Activated T-helper 2 cell treated with anti-CD3 and anti-CD28 coated beads, Interferon-gamma antibody, Interleukin-2, Interleukin-4, amounts not matched to agents 10 μg/mL and 5 μg/mL and 100 μg/mL, durations not matched to agents 14 hours and 24 hours and 36 hours (primary cell): ENCODE measurements around the gene TEKT1. TPM values are rescaled to one million over a fixed set of nuclear protein-coding genes. Genes with fewer than 3 reads are reported as not detected.
"Not testable (repeated sequence)": the region's sequence is repeated elsewhere in the genome, so short reads cannot be mapped to it uniquely, and the experiment has no call there.

Experiments used
- DNase-seq: peaks from one replicate; pipeline ENCODE4 v3.0.0; 2021; ENCODE audit warnings: low spot score
- H3K27ac Mint-ChIP-seq: one replicate; pipeline ENCODE4 v1.8.0; 2021; ENCODE audit warnings: mixed read lengths
- H3K27me3 Mint-ChIP-seq: one replicate; pipeline ENCODE4 v1.8.0; 2021; ENCODE audit warnings: low read depth, mixed read lengths
- H3K36me3 Mint-ChIP-seq: one replicate; pipeline ENCODE4 v1.8.0; 2021; ENCODE audit warnings: low read depth, mixed read lengths
- H3K4me1 Mint-ChIP-seq: one replicate; pipeline ENCODE4 v1.8.0; 2021; ENCODE audit warnings: low read depth, mixed read lengths
- H3K4me3 Mint-ChIP-seq: one replicate; pipeline ENCODE4 v1.8.0; 2021; ENCODE audit warnings: low read depth, mild to moderate bottlenecking, moderate library complexity, mixed read lengths
- H3K9me3 Mint-ChIP-seq: one replicate; pipeline ENCODE4 v1.8.0; 2021; ENCODE audit warnings: mixed read lengths
- intact Hi-C: fragments of 100-400 bp; cut with micrococcal nuclease; formaldehyde crosslinking; loops from one replicate; pipeline ENCODE4 v1.15.1; 2023
- total RNA-seq: library from RNA; stranded (reverse); gene quantifications from 2 replicates; pipeline ENCODE4 v1.2.3, GENCODE V29; 2022

TEKT1 gene
- not detected in 2 replicates for total RNA-seq

GRCh38 chr17:6831661-6832263 is at the start of gene TEKT1:
Gene TEKT1 (minus strand): TSS chr17:6831729. CDS start chr17:6830376, 1,353 bp downstream.
- peak; percentile 68 for DNase-seq
- Mint-ChIP-seq H3K4me1 (peaks cover 9% of the 10 kb centered on the region), H3K27ac (no peak within 1 kb of the TSS), H3K9me3 (no peaks in the 10 kb centered on the region), H3K4me3 (peak within 1 kb of the TSS; percentile 64), H3K27me3 (peaks cover 64% of the 10 kb centered on the region), H3K36me3 (no peaks in the 10 kb centered on the region)
- intact Hi-C loops = no loop called here

GRCh38 chr17:6879221-6879975 is 47.9 kb upstream of the TEKT1 start:
- H3K36me3 Mint-ChIP-seq, DNase-seq, H3K4me3 Mint-ChIP-seq, H3K9me3 Mint-ChIP-seq, H3K4me1 Mint-ChIP-seq, intact Hi-C loops, H3K27ac Mint-ChIP-seq: not testable (repeated sequence)
- peaks cover 27% of the 10 kb centered on the region for H3K27me3 Mint-ChIP-seq

DNA sequence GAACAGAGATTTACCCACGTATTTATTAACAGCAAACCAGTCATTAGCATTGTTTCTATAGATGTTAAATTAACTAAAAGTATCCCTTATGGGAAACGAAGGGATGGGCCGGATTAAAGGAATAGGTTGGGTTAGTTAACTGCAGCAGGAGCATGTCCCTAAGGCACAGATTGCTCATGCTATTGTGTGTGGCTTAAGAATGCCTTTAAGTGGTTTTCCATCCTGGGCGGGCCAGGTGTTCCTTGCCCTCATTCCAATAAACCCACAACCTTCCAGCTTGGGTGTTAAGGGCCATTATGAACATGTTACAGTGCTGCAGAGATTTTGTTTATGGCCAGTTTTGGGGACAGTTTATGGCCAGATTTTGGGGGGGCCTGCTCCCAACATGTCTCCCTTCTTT is 43.7 kb upstream of the TEKT1 start:
- H3K4me3 Mint-ChIP-seq, H3K4me1 Mint-ChIP-seq, intact Hi-C loops, H3K36me3 Mint-ChIP-seq, H3K27ac Mint-ChIP-seq, DNase-seq, H3K9me3 Mint-ChIP-seq: not testable (repeated sequence)
- peaks cover 14% of the 10 kb centered on the region for H3K27me3 Mint-ChIP-seq

GRCh38 chr17:6872936-6873335 is 41.4 kb upstream of the TEKT1 start:
- Mint-ChIP-seq H3K27ac (no peak overlapping the region), H3K36me3 (no peaks in the 10 kb centered on the region), H3K4me1 (no peaks in the 10 kb centered on the region), H3K27me3 (peaks cover 7% of the 10 kb centered on the region), H3K4me3 (no peak overlapping the region), H3K9me3 (no peaks in the 10 kb centered on the region)
- DNase-seq = no peak
- intact Hi-C loops = no loop called here

DNA sequence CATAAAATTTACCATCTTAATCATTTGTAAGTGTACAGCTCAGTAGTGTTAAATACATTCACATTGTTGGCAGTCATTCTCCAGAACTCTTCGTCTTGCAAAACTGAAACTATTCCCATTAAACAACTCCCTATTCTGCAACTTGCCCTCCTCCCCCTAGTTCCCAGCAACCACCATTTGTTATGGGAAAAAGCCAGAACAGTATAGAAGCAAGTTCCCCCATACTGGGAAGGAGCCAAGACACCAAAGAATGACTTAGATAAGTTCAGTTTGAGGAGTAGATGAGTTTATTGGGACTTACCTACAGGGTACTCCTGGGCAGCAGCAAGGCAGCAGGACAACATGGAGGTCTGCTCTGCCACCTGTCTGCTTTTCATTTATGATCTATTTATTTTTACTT is 39.3 kb upstream of the TEKT1 start:
- no peak overlapping the region for H3K4me3 Mint-ChIP-seq
- no peaks in the 10 kb centered on the region for H3K4me1 Mint-ChIP-seq
- H3K9me3 Mint-ChIP-seq = no peaks in the 10 kb centered on the region
- no peak for DNase-seq
- no peak overlapping the region for H3K27ac Mint-ChIP-seq
- intact Hi-C loops = no loop called here
- H3K27me3 Mint-ChIP-seq = peaks cover 9% of the 10 kb centered on the region
- H3K36me3 Mint-ChIP-seq = no peaks in the 10 kb centered on the region

DNA sequence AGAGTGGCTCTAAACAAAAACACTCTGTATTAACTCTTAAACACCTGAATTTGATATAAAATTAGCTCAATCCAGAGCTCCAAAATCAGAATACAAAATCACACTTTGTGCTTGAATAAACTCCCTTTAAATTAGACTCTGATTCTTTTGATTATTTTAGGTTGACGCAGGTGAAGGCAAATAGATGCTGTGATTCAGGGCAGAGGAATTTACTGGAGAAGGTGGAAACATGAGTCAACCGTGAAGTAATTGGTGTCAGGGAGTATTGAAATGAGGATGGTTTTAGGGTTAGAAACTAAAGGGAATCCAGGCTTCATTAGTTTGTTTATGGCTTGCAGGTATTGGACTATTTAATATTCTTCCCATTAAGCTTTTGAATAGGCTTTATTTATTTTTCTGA is 37.1 kb upstream of the TEKT1 start:
- intact Hi-C loops = no loop called here
- no peaks in the 10 kb centered on the region for H3K4me1 Mint-ChIP-seq
- no peaks in the 10 kb centered on the region for H3K36me3 Mint-ChIP-seq
- no peaks in the 10 kb centered on the region for H3K9me3 Mint-ChIP-seq
- H3K4me3 Mint-ChIP-seq = no peak overlapping the region
- no peak for DNase-seq
- no peak overlapping the region for H3K27ac Mint-ChIP-seq
- peaks cover 19% of the 10 kb centered on the region for H3K27me3 Mint-ChIP-seq

GRCh38 chr17:6867849-6868248 is 36.3 kb upstream of the TEKT1 start:
- no peaks in the 10 kb centered on the region for H3K9me3 Mint-ChIP-seq
- no peak overlapping the region for H3K27ac Mint-ChIP-seq
- H3K4me1 Mint-ChIP-seq = peaks cover under 1% of the 10 kb centered on the region
- H3K27me3 Mint-ChIP-seq = peaks cover 19% of the 10 kb centered on the region
- no peaks in the 10 kb centered on the region for H3K36me3 Mint-ChIP-seq
- no peak for DNase-seq
- no peak overlapping the region for H3K4me3 Mint-ChIP-seq
- intact Hi-C loops = no loop called here

DNA sequence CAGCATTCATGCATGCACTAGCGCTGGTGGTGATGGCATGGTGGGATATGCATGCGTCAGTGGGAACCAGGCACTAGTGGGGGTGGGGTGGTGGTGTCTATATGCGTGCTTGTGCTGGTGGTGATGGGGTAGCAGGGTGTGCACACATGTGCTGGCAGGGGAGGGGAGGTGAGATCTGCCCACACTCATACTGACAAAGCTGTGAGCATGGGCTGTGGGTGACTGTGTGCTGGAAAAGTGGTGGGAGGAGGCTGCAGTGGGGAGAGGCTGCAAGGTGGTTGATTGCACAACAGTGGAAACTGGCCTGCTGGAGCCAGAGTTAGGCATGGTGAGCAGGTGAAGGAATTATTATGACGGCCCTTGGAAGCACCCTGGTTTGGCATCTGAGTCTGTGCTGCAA is 31.3 kb upstream of the TEKT1 start:
- intact Hi-C loops = no loop called here
- H3K4me3 Mint-ChIP-seq = no peak overlapping the region
- DNase-seq = no peak
- peaks cover 5% of the 10 kb centered on the region for H3K36me3 Mint-ChIP-seq
- H3K27me3 Mint-ChIP-seq = peaks cover 29% of the 10 kb centered on the region
- H3K27ac Mint-ChIP-seq = no peak overlapping the region
- peaks cover 12% of the 10 kb centered on the region for H3K4me1 Mint-ChIP-seq
- H3K9me3 Mint-ChIP-seq = peaks cover 8% of the 10 kb centered on the region

DNA sequence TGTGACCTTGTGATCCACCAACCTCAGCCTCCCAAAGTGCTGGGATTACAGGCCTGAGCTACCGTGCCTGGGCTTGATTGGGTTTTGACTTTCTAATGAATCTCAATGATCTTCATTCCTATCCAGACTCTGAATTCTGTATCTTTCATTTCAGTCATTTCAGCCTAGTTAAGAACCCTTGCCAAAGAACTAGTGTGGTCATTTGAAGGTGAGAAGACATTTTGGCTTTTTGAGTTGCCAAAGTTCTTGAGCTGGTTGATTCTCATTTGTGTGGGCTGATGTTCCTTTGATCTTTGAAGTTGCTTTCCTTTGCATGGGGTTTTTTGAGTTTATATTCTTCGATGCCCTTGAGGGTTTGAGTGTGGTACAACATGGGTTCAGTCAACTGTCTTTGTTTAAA is 30.6 kb upstream of the TEKT1 start:
- Mint-ChIP-seq H3K4me1 (peaks cover 12% of the 10 kb centered on the region), H3K27ac (no peak overlapping the region), H3K36me3 (peaks cover 5% of the 10 kb centered on the region), H3K4me3 (no peak overlapping the region), H3K27me3 (peaks cover 27% of the 10 kb centered on the region), H3K9me3 (peaks cover 8% of the 10 kb centered on the region)
- DNase-seq = no peak
- intact Hi-C loops = no loop called here

DNA sequence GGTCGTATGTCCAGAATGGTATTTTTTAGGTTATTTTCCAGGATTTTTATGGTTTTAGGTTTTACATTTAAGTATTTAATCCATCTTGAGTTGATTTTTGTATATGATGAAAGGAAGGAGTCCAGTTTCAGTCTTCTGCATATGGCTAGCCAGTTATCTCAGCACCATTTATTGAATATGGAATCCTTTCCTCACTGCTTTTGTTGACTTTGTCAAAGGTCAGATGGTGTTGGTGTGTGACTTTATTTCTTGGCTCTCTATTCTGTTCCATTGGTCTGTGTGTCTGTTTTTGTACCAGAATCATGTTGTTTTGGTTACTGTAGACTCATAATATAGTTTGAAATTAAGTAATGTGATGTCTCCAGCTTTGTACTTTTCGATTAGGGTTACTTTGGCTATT is 26.4 kb upstream of the TEKT1 start:
- no peak overlapping the region for H3K27ac Mint-ChIP-seq
- DNase-seq = no peak
- H3K4me1 Mint-ChIP-seq = peaks cover 20% of the 10 kb centered on the region
- peaks cover 8% of the 10 kb centered on the region for H3K9me3 Mint-ChIP-seq
- intact Hi-C loops = no loop called here
- peaks cover 20% of the 10 kb centered on the region for H3K27me3 Mint-ChIP-seq
- H3K4me3 Mint-ChIP-seq = no peak overlapping the region
- H3K36me3 Mint-ChIP-seq = peaks cover 5% of the 10 kb centered on the region

DNA sequence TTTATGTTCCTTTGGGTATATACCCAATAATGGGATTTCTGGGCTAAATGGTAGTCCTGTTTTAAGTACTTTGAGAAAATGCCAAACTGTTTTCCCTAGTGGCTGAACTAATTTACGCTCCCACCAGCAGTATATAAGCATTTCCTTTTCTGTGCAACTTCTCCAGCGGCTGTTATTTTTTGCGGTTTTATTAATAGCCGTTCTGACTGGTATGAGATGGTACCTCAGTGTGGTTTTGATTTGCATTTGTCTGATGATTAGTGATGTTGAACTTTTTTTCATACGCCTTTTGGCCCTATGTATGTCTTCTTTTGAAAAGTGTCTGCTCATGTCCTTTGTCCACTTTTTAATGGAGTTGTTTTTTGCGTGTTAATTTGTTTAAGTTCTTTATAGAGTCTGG is 25.8 kb upstream of the TEKT1 start:
- H3K4me3 Mint-ChIP-seq = no peak overlapping the region

DNA sequence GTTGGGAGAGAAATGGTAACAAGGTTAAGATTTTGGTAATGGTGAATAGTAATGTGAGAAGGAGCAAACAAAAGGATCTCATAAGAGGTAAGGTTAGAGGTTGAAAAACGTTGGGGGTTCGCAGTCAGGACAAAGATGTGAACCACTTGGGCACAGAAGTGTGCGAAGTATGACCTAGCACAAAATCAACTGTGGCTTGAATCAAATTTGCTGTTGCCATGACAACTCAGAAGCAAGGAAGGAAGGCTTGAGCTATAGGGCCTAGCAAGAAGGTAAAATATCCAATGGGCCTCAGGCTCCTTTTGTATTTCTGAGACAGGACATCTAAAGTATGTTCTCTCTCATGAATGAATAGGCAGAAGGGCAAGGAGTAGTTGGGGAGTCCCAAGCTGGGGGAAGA is 24.5 kb upstream of the TEKT1 start:
- peaks cover 5% of the 10 kb centered on the region for H3K36me3 Mint-ChIP-seq
- H3K27ac Mint-ChIP-seq = no peak overlapping the region
- DNase-seq = no peak
- peaks cover 11% of the 10 kb centered on the region for H3K4me1 Mint-ChIP-seq
- intact Hi-C loops = no loop called here
- no peak overlapping the region for H3K4me3 Mint-ChIP-seq
- peaks cover 22% of the 10 kb centered on the region for H3K27me3 Mint-ChIP-seq
- peaks cover 8% of the 10 kb centered on the region for H3K9me3 Mint-ChIP-seq

More for the DNA sequence above, 25.8 kb upstream of the TEKT1 start:
- no peak for DNase-seq
- Mint-ChIP-seq H3K9me3 (peaks cover 8% of the 10 kb centered on the region), H3K27ac (no peak overlapping the region), H3K36me3 (peaks cover 5% of the 10 kb centered on the region), H3K27me3 (peaks cover 19% of the 10 kb centered on the region), H3K4me1 (peaks cover 15% of the 10 kb centered on the region)
- intact Hi-C loops = no loop called here

GRCh38 chr17:6853764-6854442 is 22.4 kb upstream of the TEKT1 start:
- H3K27me3 Mint-ChIP-seq = peaks cover 14% of the 10 kb centered on the region
- no peak overlapping the region for H3K27ac Mint-ChIP-seq
- peaks cover 11% of the 10 kb centered on the region for H3K4me1 Mint-ChIP-seq
- H3K36me3 Mint-ChIP-seq = no peaks in the 10 kb centered on the region
- intact Hi-C loops = no loop called here
- H3K4me3 Mint-ChIP-seq = peak overlapping the region; percentile 59
- DNase-seq = no peak
- no peaks in the 10 kb centered on the region for H3K9me3 Mint-ChIP-seq
